Panc1 (cell line): ENCODE results near the gene CWC27.

Source experiments
- CTCF ChIP-seq: fragments of 450-650 bp; IDR thresholded peaks from 2 replicates; pipeline ENCODE4 v1.5.1; 2017; ENCODE audit warnings: mild to moderate bottlenecking
- REST ChIP-seq, 2 experiments: IDR thresholded peaks; 2 replicates each; pipeline ENCODE4 v1.6.1; 2011 to 2012; ENCODE audit warnings: low read depth in 2 of 2, control low read depth in 1 of 2, low read length in 1 of 2, mild to moderate bottlenecking in 1 of 2, moderate library complexity in 1 of 2; ENCODE audit not compliant: insufficient read depth in 1 of 2

- no peak for TF ChIP-seq CTCF
- TF ChIP-seq REST (IDR thresholded peaks at IDR 0.05; ENCODE audit: insufficient read depth in 1 of 2, low read depth in 2 of 2, low read length in 1 of 2), result no peak
These were observed 261.3 kb downstream of the CWC27 start for GRCh38 chr5:65030056-65030455.
